ENCODE measurements around the gene CACNA1B. TPM values are rescaled to one million over a fixed set of nuclear protein-coding genes. Genes with fewer than 3 reads are reported as not detected.
"Not testable (repeated sequence)": the region's sequence is repeated elsewhere in the genome, so short reads cannot be mapped to it uniquely, and the experiment has no call there.

Gene CACNA1B
- total RNA-seq, 1 experiment from 2014 or later, result 0.03 TPM

GRCh38 chr9:138132946-138133705 lies 255.5 kb downstream of the CACNA1B start:
- not testable (repeated sequence) for H3K27ac ChIP-seq; H3K27me3 ChIP-seq (replicated peaks); H3K9me3 ChIP-seq (replicated peaks); H3K4me3 ChIP-seq; H3K36me3 ChIP-seq; H3K4me1 ChIP-seq (replicated peaks); DNase-seq (ENCODE audit: low read depth in 1 of 2, low spot score in 2 of 2)

- H3K36me3 ChIP-seq; DNase-seq (ENCODE audit: low read depth in 1 of 2, low spot score in 2 of 2); H3K27me3 ChIP-seq (replicated peaks); H3K27ac ChIP-seq; H3K9me3 ChIP-seq (replicated peaks); H3K4me1 ChIP-seq (replicated peaks); H3K4me3 ChIP-seq: not testable (repeated sequence)
Observed at GRCh38 chr9:138134581-138134980, 257.0 kb downstream of the CACNA1B start.

- DNase-seq (ENCODE audit: low read depth in 1 of 2, low spot score in 2 of 2), result peak in 1 of 2 experiments; percentile 10
- H3K36me3 ChIP-seq; H3K4me3 ChIP-seq; H3K4me1 ChIP-seq (replicated peaks); H3K9me3 ChIP-seq (replicated peaks); H3K27ac ChIP-seq; H3K27me3 ChIP-seq (replicated peaks): not testable (repeated sequence)
Observed at GRCh38 chr9:138139096-138139495, 261.5 kb downstream of the CACNA1B start.

- H3K27ac ChIP-seq; H3K27me3 ChIP-seq (replicated peaks); H3K4me3 ChIP-seq; DNase-seq (ENCODE audit: low read depth in 1 of 2, low spot score in 2 of 2); H3K9me3 ChIP-seq (replicated peaks); H3K36me3 ChIP-seq; H3K4me1 ChIP-seq (replicated peaks): not testable (repeated sequence)
Observed at GRCh38 chr9:138140980-138141379, 263.4 kb downstream of the CACNA1B start.

- H3K9me3 ChIP-seq (replicated peaks); H3K27me3 ChIP-seq (replicated peaks); H3K27ac ChIP-seq; DNase-seq (ENCODE audit: low read depth in 1 of 2, low spot score in 2 of 2); H3K4me1 ChIP-seq (replicated peaks); H3K36me3 ChIP-seq; H3K4me3 ChIP-seq: not testable (repeated sequence)
Observed at GRCh38 chr9:138142528-138143244, 265.1 kb downstream of the CACNA1B start.

- not testable (repeated sequence) for H3K27me3 ChIP-seq (replicated peaks); H3K4me3 ChIP-seq; H3K4me1 ChIP-seq (replicated peaks); H3K9me3 ChIP-seq (replicated peaks); H3K27ac ChIP-seq; DNase-seq (ENCODE audit: low read depth in 1 of 2, low spot score in 2 of 2); H3K36me3 ChIP-seq
Observed at GRCh38 chr9:138143491-138143890, 265.9 kb downstream of the CACNA1B start.

- not testable (repeated sequence) for H3K27me3 ChIP-seq (replicated peaks); H3K4me1 ChIP-seq (replicated peaks); H3K36me3 ChIP-seq; H3K9me3 ChIP-seq (replicated peaks); H3K4me3 ChIP-seq; H3K27ac ChIP-seq
- DNase-seq (ENCODE audit: low read depth in 1 of 2, low spot score in 2 of 2), result peak in 1 of 2 experiments; percentile 2
Observed at GRCh38 chr9:138147556-138147955, 270.0 kb downstream of the CACNA1B start.

GRCh38 chr9:138149672-138150656 lies 272.4 kb downstream of the CACNA1B start:
- not testable (repeated sequence) for H3K36me3 ChIP-seq; H3K4me3 ChIP-seq; H3K27me3 ChIP-seq (replicated peaks); H3K9me3 ChIP-seq (replicated peaks); H3K4me1 ChIP-seq (replicated peaks); H3K27ac ChIP-seq
- peak in 1 of 2 experiments; percentile 24 for DNase-seq (ENCODE audit: low read depth in 1 of 2, low spot score in 2 of 2)

- H3K4me3 ChIP-seq; H3K36me3 ChIP-seq; H3K9me3 ChIP-seq (replicated peaks); H3K4me1 ChIP-seq (replicated peaks); H3K27me3 ChIP-seq (replicated peaks); DNase-seq (ENCODE audit: low read depth in 1 of 2, low spot score in 2 of 2); H3K27ac ChIP-seq: not testable (repeated sequence)
Observed at GRCh38 chr9:138155788-138156187, 278.2 kb downstream of the CACNA1B start.

GRCh38 chr9:138166793-138167192 lies 289.2 kb downstream of the CACNA1B start:
- not testable (repeated sequence) for H3K27ac ChIP-seq; H3K36me3 ChIP-seq; DNase-seq (ENCODE audit: low read depth in 1 of 2, low spot score in 2 of 2); H3K4me3 ChIP-seq; H3K4me1 ChIP-seq (replicated peaks); H3K9me3 ChIP-seq (replicated peaks); H3K27me3 ChIP-seq (replicated peaks)

All from SJSA1 (cell line).